ENCODE data around the gene TESK1. TPM values are rescaled to one million over a fixed set of nuclear protein-coding genes. Genes with fewer than 3 reads are reported as not detected.

Gene TESK1
- total and polyA plus RNA-seq, 2 donors (not counting 1 experiment from before 2014, with no cell fraction given): 43.8 to 94.1 TPM

Small RNA genes lying within 50 kb of the gene (small RNA-seq; reads per million reads assigned to genes)
- gene MIR4667 (ENCODE audit: insufficient read length, low read depth, low replicate concordance) (not detected), gene RMRP (ENCODE audit: insufficient read length, low read depth, low replicate concordance) (not detected), gene RPS29P17 (ENCODE audit: insufficient read length, low read depth, low replicate concordance) (not detected)

Other genes with a start within 250 kb of the TESK1 start
- gene RUSC2, start 115.2 kb upstream of the TESK1 start, total RNA-seq: 0.32 and 0.76 TPM in 2 replicates
- gene RUSC2, start 115.2 kb upstream of the TESK1 start, polyA plus RNA-seq: 0.27 and 0.48 TPM in 2 replicates
- gene CD72, start 13.2 kb downstream of the TESK1 start, total RNA-seq: 94.6 and 110 TPM in 2 replicates
- gene CD72, start 13.2 kb downstream of the TESK1 start, polyA plus RNA-seq: 436 and 651 TPM in 2 replicates
- gene SIT1, start 45.7 kb downstream of the TESK1 start, total RNA-seq: 38.5 and 39.5 TPM in 2 replicates
- gene SIT1, start 45.7 kb downstream of the TESK1 start, polyA plus RNA-seq: 26.9 and 37.1 TPM in 2 replicates
- 7,890 and 7,920 TPM in 2 replicates for gene RMRP, start 52.8 kb downstream of the TESK1 start, total RNA-seq
- not detected in 2 replicates for gene RMRP, start 52.8 kb downstream of the TESK1 start, polyA plus RNA-seq
- 33.8 and 41.6 TPM in 2 replicates for gene CCDC107, start 53.0 kb downstream of the TESK1 start, total RNA-seq
- 22.4 and 22.5 TPM in 2 replicates for gene CCDC107, start 53.0 kb downstream of the TESK1 start, polyA plus RNA-seq
- gene ARHGEF39, start 59.9 kb downstream of the TESK1 start, total RNA-seq: 0.53 and 0.62 TPM in 2 replicates
- 0.35 and 0.40 TPM in 2 replicates for gene ARHGEF39, start 59.9 kb downstream of the TESK1 start, polyA plus RNA-seq
- not detected in 2 replicates for gene CA9, start 68.7 kb downstream of the TESK1 start, total RNA-seq
- not detected in 2 replicates for gene CA9, start 68.7 kb downstream of the TESK1 start, polyA plus RNA-seq
- 6.0 and 6.3 TPM in 2 replicates for gene TPM2, start 84.7 kb downstream of the TESK1 start, total RNA-seq
- 2.4 and 9.8 TPM in 2 replicates for gene TPM2, start 84.7 kb downstream of the TESK1 start, polyA plus RNA-seq
- gene TLN1, start 126.9 kb downstream of the TESK1 start, total RNA-seq: 272 and 280 TPM in 2 replicates
- gene TLN1, start 126.9 kb downstream of the TESK1 start, polyA plus RNA-seq: 97.2 and 102 TPM in 2 replicates
- 18.1 and 20.7 TPM in 2 replicates for gene CREB3, start 127.4 kb downstream of the TESK1 start, total RNA-seq
- 12.3 and 14.2 TPM in 2 replicates for gene CREB3, start 127.4 kb downstream of the TESK1 start, polyA plus RNA-seq
- gene GBA2, start 144.0 kb downstream of the TESK1 start, total RNA-seq: 137 and 158 TPM in 2 replicates
- gene GBA2, start 144.0 kb downstream of the TESK1 start, polyA plus RNA-seq: 110 and 114 TPM in 2 replicates
- gene RGP1, start 144.0 kb downstream of the TESK1 start, total RNA-seq: 42.3 and 44.3 TPM in 2 replicates
- 11.4 and 17.6 TPM in 2 replicates for gene RGP1, start 144.0 kb downstream of the TESK1 start, polyA plus RNA-seq
- 3.9 TPM in 2 replicates for gene MSMP, start 149.0 kb downstream of the TESK1 start, total RNA-seq
- gene MSMP, start 149.0 kb downstream of the TESK1 start, polyA plus RNA-seq: 1.6 and 2.3 TPM in 2 replicates
- 4.9 and 8.0 TPM in 2 replicates for gene NPR2, start 186.3 kb downstream of the TESK1 start, total RNA-seq
- 7.6 and 9.2 TPM in 2 replicates for gene NPR2, start 186.3 kb downstream of the TESK1 start, polyA plus RNA-seq
- gene SPAG8, start 207.0 kb downstream of the TESK1 start, total RNA-seq: 5.4 and 5.6 TPM in 2 replicates
- gene SPAG8, start 207.0 kb downstream of the TESK1 start, polyA plus RNA-seq: 1.6 and 2.0 TPM in 2 replicates
- gene HINT2, start 209.8 kb downstream of the TESK1 start, total RNA-seq: 29.7 and 31.9 TPM in 2 replicates
- 20.5 and 33.6 TPM in 2 replicates for gene HINT2, start 209.8 kb downstream of the TESK1 start, polyA plus RNA-seq
- not detected in 2 replicates for gene FAM221B, start 223.5 kb downstream of the TESK1 start, total RNA-seq
- not detected in 2 replicates for gene FAM221B, start 223.5 kb downstream of the TESK1 start, polyA plus RNA-seq
- 13.6 and 14.5 TPM in 2 replicates for gene TMEM8B, start 224.0 kb downstream of the TESK1 start, total RNA-seq
- gene TMEM8B, start 224.0 kb downstream of the TESK1 start, polyA plus RNA-seq: 10.5 and 12.2 TPM in 2 replicates

Measured in B cell (primary cell).